ENCODE measurements around the gene SHC2. TPM values are rescaled to one million over a fixed set of nuclear protein-coding genes. Genes with fewer than 3 reads are reported as not detected.

The SHC2 gene
- total and polyA plus RNA-seq, 2 of the 13 experiments (the other 11 are each of a cell fraction or from before 2014, with no cell fraction given) = 9.0 to 18.3 TPM

DNA sequence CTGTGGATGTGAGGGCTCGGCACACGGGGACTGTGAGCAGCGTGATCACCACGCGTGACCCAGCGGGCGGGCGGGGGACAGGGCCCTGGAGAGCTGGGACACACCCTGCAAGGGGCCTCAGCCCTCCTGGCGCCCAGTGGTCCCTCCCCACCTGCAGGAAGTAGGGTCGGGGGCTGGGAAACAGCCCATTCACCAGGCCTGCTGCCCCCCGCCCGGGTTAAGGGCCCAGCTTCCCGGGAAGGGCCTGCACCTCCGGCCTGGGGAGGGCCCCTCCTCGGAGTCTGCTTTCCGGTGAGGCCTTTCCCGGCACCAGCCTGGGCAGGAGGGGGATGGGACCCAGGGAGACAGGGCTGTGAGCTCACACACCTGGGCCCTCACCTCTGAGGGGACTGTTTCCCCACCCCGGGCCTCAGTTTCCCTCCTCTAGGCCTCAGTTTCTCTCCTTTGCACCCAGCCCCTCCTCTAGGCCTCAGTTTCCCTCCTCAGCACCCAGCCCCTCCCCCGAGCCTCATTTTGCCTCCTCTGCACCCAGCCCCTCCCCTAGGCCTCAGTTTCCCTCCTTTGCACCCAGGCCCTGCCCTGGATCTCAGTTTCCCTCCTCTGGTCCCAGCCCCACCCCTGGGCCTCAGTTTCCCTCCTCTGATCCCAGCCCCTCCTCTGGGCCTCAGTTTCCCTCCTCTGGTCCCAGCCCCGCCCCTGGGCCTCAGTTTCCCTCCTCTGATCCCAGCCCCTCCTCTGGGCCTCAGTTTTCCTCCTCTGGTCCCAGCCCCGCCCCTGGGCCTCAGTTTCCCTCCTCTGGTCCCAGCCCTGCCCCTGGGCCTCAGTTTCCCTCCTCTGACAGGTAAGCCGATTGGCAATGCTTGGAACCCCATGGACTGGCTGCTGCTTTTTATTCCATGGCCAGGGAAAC lies 33.6 kb upstream of the SHC2 start (continued):
- TF ChIP-seq, protein P1, sequence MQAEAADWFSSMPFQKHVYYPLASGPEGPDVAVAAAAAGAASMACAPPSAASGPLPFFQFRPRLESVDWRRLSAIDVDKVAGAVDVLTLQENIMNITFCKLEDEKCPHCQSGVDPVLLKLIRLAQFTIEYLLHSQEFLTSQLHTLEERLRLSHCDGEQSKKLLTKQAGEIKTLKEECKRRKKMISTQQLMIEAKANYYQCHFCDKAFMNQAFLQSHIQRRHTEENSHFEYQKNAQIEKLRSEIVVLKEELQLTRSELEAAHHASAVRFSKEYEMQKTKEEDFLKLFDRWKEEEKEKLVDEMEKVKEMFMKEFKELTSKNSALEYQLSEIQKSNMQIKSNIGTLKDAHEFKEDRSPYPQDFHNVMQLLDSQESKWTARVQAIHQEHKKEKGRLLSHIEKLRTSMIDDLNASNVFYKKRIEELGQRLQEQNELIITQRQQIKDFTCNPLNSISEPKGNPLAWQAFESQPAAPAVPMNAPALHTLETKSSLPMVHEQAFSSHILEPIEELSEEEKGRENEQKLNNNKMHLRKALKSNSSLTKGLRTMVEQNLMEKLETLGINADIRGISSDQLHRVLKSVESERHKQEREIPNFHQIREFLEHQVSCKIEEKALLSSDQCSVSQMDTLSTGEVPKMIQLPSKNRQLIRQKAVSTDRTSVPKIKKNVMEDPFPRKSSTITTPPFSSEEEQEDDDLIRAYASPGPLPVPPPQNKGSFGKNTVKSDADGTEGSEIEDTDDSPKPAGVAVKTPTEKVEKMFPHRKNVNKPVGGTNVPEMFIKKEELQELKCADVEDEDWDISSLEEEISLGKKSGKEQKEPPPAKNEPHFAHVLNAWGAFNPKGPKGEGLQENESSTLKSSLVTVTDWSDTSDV (CRISPR knock-in tag; IDR thresholded peaks at IDR 0.05) = no peak
- TF ChIP-seq, protein P2, sequence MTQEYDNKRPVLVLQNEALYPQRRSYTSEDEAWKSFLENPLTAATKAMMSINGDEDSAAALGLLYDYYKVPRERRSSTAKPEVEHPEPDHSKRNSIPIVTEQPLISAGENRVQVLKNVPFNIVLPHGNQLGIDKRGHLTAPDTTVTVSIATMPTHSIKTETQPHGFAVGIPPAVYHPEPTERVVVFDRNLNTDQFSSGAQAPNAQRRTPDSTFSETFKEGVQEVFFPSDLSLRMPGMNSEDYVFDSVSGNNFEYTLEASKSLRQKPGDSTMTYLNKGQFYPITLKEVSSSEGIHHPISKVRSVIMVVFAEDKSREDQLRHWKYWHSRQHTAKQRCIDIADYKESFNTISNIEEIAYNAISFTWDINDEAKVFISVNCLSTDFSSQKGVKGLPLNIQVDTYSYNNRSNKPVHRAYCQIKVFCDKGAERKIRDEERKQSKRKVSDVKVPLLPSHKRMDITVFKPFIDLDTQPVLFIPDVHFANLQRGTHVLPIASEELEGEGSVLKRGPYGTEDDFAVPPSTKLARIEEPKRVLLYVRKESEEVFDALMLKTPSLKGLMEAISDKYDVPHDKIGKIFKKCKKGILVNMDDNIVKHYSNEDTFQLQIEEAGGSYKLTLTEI (CRISPR knock-in tag; conservative IDR thresholded peaks at IDR 0.05) = no peak
- TF ChIP-seq, protein P3, sequence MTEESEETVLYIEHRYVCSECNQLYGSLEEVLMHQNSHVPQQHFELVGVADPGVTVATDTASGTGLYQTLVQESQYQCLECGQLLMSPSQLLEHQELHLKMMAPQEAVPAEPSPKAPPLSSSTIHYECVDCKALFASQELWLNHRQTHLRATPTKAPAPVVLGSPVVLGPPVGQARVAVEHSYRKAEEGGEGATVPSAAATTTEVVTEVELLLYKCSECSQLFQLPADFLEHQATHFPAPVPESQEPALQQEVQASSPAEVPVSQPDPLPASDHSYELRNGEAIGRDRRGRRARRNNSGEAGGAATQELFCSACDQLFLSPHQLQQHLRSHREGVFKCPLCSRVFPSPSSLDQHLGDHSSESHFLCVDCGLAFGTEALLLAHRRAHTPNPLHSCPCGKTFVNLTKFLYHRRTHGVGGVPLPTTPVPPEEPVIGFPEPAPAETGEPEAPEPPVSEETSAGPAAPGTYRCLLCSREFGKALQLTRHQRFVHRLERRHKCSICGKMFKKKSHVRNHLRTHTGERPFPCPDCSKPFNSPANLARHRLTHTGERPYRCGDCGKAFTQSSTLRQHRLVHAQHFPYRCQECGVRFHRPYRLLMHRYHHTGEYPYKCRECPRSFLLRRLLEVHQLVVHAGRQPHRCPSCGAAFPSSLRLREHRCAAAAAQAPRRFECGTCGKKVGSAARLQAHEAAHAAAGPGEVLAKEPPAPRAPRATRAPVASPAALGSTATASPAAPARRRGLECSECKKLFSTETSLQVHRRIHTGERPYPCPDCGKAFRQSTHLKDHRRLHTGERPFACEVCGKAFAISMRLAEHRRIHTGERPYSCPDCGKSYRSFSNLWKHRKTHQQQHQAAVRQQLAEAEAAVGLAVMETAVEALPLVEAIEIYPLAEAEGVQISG (CRISPR knock-in tag; IDR thresholded peaks at IDR 0.05) = no peak
- TF ChIP-seq ZSCAN20 (CRISPR knock-in tag; IDR thresholded peaks at IDR 0.05; ENCODE audit: borderline replicate concordance) (no peak), HOXA3 (CRISPR knock-in tag; IDR thresholded peaks at IDR 0.05) (no peak), GABPA (IDR thresholded peaks at IDR 0.05; ENCODE audit: low read depth, low read length) (no peak), GABPA (CRISPR knock-in tag; IDR thresholded peaks at IDR 0.05; ENCODE audit: low read depth) (peak; percentile 49), ETV6 (CRISPR knock-in tag; conservative IDR thresholded peaks at IDR 0.05) (no peak), ZNF460 (CRISPR knock-in tag; IDR thresholded peaks at IDR 0.05; ENCODE audit: borderline replicate concordance) (no peak), CHD4 (IDR thresholded peaks at IDR 0.05; ENCODE audit: borderline replicate concordance, low read length) (no peak)
- TF ChIP-seq, protein P4, sequence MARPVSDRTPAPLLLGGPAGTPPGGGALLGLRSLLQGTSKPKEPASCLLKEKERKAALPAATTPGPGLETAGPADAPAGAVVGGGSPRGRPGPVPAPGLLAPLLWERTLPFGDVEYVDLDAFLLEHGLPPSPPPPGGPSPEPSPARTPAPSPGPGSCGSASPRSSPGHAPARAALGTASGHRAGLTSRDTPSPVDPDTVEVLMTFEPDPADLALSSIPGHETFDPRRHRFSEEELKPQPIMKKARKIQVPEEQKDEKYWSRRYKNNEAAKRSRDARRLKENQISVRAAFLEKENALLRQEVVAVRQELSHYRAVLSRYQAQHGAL (CRISPR knock-in tag; IDR thresholded peaks at IDR 0.05; ENCODE audit: not compliant biosample characterization) = no peak
- TF ChIP-seq, protein P5, sequence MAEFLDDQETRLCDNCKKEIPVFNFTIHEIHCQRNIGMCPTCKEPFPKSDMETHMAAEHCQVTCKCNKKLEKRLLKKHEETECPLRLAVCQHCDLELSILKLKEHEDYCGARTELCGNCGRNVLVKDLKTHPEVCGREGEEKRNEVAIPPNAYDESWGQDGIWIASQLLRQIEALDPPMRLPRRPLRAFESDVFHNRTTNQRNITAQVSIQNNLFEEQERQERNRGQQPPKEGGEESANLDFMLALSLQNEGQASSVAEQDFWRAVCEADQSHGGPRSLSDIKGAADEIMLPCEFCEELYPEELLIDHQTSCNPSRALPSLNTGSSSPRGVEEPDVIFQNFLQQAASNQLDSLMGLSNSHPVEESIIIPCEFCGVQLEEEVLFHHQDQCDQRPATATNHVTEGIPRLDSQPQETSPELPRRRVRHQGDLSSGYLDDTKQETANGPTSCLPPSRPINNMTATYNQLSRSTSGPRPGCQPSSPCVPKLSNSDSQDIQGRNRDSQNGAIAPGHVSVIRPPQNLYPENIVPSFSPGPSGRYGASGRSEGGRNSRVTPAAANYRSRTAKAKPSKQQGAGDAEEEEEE (CRISPR knock-in tag; IDR thresholded peaks at IDR 0.05; ENCODE audit: borderline replicate concordance) = no peak
- TF ChIP-seq, protein P6, sequence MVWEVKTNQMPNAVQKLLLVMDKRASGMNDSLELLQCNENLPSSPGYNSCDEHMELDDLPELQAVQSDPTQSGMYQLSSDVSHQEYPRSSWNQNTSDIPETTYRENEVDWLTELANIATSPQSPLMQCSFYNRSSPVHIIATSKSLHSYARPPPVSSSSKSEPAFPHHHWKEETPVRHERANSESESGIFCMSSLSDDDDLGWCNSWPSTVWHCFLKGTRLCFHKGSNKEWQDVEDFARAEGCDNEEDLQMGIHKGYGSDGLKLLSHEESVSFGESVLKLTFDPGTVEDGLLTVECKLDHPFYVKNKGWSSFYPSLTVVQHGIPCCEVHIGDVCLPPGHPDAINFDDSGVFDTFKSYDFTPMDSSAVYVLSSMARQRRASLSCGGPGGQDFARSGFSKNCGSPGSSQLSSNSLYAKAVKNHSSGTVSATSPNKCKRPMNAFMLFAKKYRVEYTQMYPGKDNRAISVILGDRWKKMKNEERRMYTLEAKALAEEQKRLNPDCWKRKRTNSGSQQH (CRISPR knock-in tag; IDR thresholded peaks at IDR 0.05; ENCODE audit: low read depth) = no peak
- TF ChIP-seq, protein P7, sequence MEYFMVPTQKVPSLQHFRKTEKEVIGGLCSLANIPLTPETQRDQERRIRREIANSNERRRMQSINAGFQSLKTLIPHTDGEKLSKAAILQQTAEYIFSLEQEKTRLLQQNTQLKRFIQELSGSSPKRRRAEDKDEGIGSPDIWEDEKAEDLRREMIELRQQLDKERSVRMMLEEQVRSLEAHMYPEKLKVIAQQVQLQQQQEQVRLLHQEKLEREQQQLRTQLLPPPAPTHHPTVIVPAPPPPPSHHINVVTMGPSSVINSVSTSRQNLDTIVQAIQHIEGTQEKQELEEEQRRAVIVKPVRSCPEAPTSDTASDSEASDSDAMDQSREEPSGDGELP (IDR thresholded peaks at IDR 0.05; ENCODE audit: borderline replicate concordance, low read depth) = peak; percentile 10; the same call in 1 of the 2 replicates
